Osteoblast (primary cell): ENCODE results near the gene ATP11A. TPM values are rescaled to one million over a fixed set of nuclear protein-coding genes. Genes with fewer than 3 reads are reported as not detected.
A peak's percentile ranks its signal among the peaks of the same experiment; 100 is the strongest.
"Not testable (repeated sequence)": the region's sequence is repeated elsewhere in the genome, so short reads cannot be mapped to it uniquely, and the experiment has no call there.

Experiments used
- DNase-seq: peaks from one replicate; pipeline ENCODE4 v3.0.0; 2011; ENCODE audit warnings: low spot score, mixed read lengths; ENCODE audit not compliant: insufficient read length; ENCODE audit errors: missing footprints
- H2AFZ ChIP-seq: 2 replicates; pipeline ENCODE4 v1.6.0; 2011; ENCODE audit warnings: mild to moderate bottlenecking, low read length
- H3K27ac ChIP-seq: 2 replicates; pipeline ENCODE4 v1.5.1; 2011; ENCODE audit warnings: mild to moderate bottlenecking, low read depth, low read length, moderate library complexity
- H3K27me3 ChIP-seq: 2 replicates; pipeline ENCODE4 v1.6.0; 2012; ENCODE audit warnings: mild to moderate bottlenecking, control low read depth, inconsistent platforms, low read length, moderate library complexity; ENCODE audit not compliant: insufficient read depth
- H3K36me3 ChIP-seq: 2 replicates; pipeline ENCODE4 v1.5.1; 2011; ENCODE audit warnings: mild to moderate bottlenecking, low read length, control low read depth, moderate library complexity; ENCODE audit not compliant: insufficient read depth
- H3K4me1 ChIP-seq: 2 replicates; pipeline ENCODE4 v1.5.1; 2011; ENCODE audit warnings: mild to moderate bottlenecking, low read length, control low read depth, moderate library complexity; ENCODE audit not compliant: insufficient read depth
- H3K4me2 ChIP-seq: 2 replicates; pipeline ENCODE4 v1.6.0; 2011; ENCODE audit warnings: mild to moderate bottlenecking, low read length; ENCODE audit not compliant: insufficient read depth
- H3K4me3 ChIP-seq: fragments of 200-600 bp; sonication (generic); 3 replicates; pipeline ENCODE4 v1.5.1; 2012; ENCODE audit warnings: mild to moderate bottlenecking, low read length, inconsistent platforms; ENCODE audit not compliant: insufficient read depth
- H3K79me2 ChIP-seq: 2 replicates; pipeline ENCODE4 v1.6.0; 2012; ENCODE audit warnings: mild to moderate bottlenecking, low read length, control low read depth, inconsistent platforms; ENCODE audit not compliant: insufficient read depth
- H3K9me3 ChIP-seq: 2 replicates; pipeline ENCODE4 v1.5.1; 2011; ENCODE audit warnings: low read depth, low read length, control low read depth
- H4K20me1 ChIP-seq: 2 replicates; pipeline ENCODE4 v1.6.0; 2012; ENCODE audit warnings: mild to moderate bottlenecking, low read length, control low read depth; ENCODE audit not compliant: insufficient read depth
- total RNA-seq: library from RNA; depleted of rRNA; stranded (reverse); fragments of >200 nt; gene quantifications from 2 replicates; pipeline ENCODE4 v1.2.3, GENCODE V29; 2012
- TF ChIP-seq, protein P1 (sequence below): IDR thresholded peaks from 2 replicates; pipeline ENCODE4 v1.5.1; 2011; ENCODE audit warnings: mild to moderate bottlenecking, low read depth, low read length, moderate library complexity; ENCODE audit errors: extremely low read depth

The ATP11A gene
- total RNA-seq, 1 donor: 7.6 TPM

DNA sequence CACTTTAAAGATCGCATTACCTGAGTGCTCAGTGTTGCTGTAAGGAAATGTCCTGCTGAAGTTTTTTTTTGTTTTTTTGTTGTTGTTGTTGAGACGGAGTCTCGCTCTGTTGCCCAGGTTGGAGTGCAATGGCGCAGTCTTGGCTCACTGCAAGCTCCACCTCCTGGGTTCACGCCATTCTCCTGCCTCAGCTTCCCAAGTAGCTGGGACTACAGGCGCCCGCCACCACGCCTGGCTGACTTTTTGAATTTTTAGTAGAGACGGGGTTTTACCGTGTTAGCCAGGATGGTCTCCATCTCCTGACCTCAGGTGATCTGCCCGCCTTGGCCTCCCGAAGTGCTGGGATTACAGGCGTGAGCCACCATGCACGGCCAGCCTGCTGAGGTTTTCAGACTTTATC is 175.6 kb downstream of the ATP11A start:
- not testable (repeated sequence) for H3K36me3 ChIP-seq, H3K79me2 ChIP-seq, DNase-seq, H2AFZ ChIP-seq, H3K4me1 ChIP-seq, H3K27ac ChIP-seq, H3K9me3 ChIP-seq, H3K4me3 ChIP-seq, H3K27me3 ChIP-seq, H4K20me1 ChIP-seq, H3K4me2 ChIP-seq

DNA sequence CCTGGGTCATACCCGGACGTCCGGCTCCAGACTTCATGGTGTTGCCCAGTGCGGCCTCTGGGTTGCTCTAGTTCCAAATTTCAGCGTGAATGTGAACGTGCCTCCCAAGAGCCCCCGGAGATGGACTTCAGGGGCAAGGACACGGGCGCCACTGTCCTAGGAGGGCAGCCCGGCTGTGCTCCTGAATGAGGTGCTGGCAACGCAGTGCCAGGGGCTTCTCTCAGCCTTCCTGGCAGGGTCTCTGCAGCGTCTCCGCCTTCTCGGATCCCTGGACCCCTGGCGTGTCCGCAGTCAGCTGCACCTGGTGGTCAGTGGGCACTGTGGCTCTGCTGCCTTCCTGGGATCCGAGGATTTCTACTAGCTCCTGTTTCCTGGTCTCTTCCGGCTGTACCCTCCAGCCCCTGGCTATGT is 177.5 kb downstream of the ATP11A start:
- no peaks in the 10 kb centered on the region for H3K36me3 ChIP-seq
- H3K4me1 ChIP-seq: no peaks in the 10 kb centered on the region
- H3K4me2 ChIP-seq: no peak overlapping the region
- no peak overlapping the region for H2AFZ ChIP-seq
- DNase-seq: peak; percentile 51
- H3K79me2 ChIP-seq: no peaks in the 10 kb centered on the region
- TF ChIP-seq, protein P1, sequence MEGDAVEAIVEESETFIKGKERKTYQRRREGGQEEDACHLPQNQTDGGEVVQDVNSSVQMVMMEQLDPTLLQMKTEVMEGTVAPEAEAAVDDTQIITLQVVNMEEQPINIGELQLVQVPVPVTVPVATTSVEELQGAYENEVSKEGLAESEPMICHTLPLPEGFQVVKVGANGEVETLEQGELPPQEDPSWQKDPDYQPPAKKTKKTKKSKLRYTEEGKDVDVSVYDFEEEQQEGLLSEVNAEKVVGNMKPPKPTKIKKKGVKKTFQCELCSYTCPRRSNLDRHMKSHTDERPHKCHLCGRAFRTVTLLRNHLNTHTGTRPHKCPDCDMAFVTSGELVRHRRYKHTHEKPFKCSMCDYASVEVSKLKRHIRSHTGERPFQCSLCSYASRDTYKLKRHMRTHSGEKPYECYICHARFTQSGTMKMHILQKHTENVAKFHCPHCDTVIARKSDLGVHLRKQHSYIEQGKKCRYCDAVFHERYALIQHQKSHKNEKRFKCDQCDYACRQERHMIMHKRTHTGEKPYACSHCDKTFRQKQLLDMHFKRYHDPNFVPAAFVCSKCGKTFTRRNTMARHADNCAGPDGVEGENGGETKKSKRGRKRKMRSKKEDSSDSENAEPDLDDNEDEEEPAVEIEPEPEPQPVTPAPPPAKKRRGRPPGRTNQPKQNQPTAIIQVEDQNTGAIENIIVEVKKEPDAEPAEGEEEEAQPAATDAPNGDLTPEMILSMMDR: no peak
- no peak overlapping the region for H3K27ac ChIP-seq
- no peaks in the 10 kb centered on the region for H4K20me1 ChIP-seq
- no peak overlapping the region for H3K4me3 ChIP-seq
- H3K27me3 ChIP-seq: no peaks in the 10 kb centered on the region
- H3K9me3 ChIP-seq: no peaks in the 10 kb centered on the region

DNA sequence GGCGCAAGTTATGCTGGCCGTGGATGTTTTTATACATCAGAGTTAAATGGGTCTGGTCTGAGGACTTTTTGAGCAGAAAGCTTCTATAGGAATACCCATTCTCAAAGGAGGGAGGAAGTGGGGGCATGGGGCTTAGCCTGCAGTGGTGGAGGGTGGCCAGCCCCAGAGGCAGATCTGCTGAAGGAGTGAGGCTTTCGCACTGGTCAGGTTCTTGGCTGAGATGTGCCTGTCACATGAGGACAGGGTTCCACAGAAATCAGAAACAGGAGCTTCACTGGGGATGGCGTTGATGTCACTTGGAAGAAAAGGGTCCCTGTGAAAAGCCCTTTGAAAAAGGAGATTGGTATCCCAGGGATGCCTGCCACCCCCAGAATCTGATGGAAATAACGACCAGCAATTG is 178.5 kb downstream of the ATP11A start:
- no peaks in the 10 kb centered on the region for H3K36me3 ChIP-seq

DNA sequence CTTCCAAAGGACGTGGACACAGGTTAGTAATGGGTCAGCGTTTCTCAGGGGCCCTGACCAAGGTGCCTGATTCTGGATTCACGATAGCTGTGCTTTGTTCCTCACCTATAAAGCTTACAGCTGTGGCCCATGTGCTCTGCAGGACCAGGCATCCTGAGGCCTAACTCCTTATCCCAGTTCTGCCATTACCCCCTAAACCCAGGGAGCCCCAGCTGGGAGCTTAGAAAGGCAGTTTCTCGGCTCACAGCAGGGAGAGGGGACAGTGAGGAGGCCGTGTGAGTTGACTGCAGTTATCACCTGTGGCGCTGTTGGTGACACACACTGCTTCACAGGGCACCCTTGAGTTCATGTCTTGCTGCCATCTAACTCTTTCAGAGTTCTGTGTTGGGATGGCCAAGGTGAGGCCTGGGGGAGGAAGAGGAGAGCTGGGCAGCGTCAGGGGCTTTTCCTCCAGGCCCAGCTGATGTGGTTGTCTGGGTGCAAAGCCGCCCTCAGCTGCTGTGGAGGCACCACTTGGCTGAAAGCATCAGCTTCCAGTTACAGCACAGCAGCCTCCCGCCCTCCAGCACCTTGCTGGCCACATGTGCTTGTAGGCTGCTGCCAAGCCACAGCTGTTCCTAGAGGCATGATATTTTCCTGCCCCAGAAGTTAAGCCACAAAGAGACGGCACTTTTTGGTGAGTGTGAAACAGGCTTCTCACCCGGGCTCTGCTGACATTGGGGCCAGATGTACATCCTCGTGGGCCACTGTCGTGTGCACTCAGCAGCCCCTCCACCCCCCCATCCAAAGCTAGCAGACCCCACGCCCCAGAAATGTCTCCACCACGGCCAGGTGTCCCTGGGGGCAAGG is 179.6 kb downstream of the ATP11A start:
- TF ChIP-seq, protein P1: no peak
- Histone ChIP-seq H4K20me1 (no peaks in the 10 kb centered on the region), H3K4me3 (no peak overlapping the region), H3K27me3 (no peaks in the 10 kb centered on the region), H3K4me1 (no peaks in the 10 kb centered on the region), H3K4me2 (no peak overlapping the region), H3K36me3 (no peaks in the 10 kb centered on the region), H2AFZ (no peak overlapping the region), H3K27ac (no peak overlapping the region), H3K79me2 (no peaks in the 10 kb centered on the region), H3K9me3 (no peaks in the 10 kb centered on the region)
- peak; percentile 50 for DNase-seq

More for the DNA sequence above, 178.5 kb downstream of the ATP11A start:
- H3K4me3 ChIP-seq: no peak overlapping the region
- H3K79me2 ChIP-seq: no peaks in the 10 kb centered on the region
- H3K27me3 ChIP-seq: no peaks in the 10 kb centered on the region
- no peaks in the 10 kb centered on the region for H3K4me1 ChIP-seq
- H2AFZ ChIP-seq: no peak overlapping the region
- DNase-seq: peak; percentile 82
- no peaks in the 10 kb centered on the region for H4K20me1 ChIP-seq
- no peak overlapping the region for H3K4me2 ChIP-seq
- TF ChIP-seq, protein P1: no peak
- H3K27ac ChIP-seq: no peak overlapping the region
- H3K9me3 ChIP-seq: no peaks in the 10 kb centered on the region
